Testis (tissue), 2 donors: ENCODE measurements around the gene COL23A1.

ENCODE experiments used
- CTCF ChIP-seq, 3 experiments: fragments of 450-650 bp in 2 of 3; fragments of 200-600 bp in 1 of 3; sonication (generic) in 1 of 3; IDR thresholded peaks; one replicate each; pipeline ENCODE4 v1.5.1; 2016 to 2019; ENCODE audit warnings: antibody characterized with exemption in 3 of 3, mild to moderate bottlenecking in 2 of 3, moderate library complexity in 1 of 3
- POLR2A ChIP-seq: fragments of 450-650 bp; IDR thresholded peaks from one replicate; pipeline ENCODE4 v1.6.1; 2017; ENCODE audit warnings: antibody characterized with exemption, mild to moderate bottlenecking, moderate library complexity

- TF ChIP-seq CTCF (IDR thresholded peaks at IDR 0.05) (no peak), POLR2A (no peak)
Observed at GRCh38 chr5:178426326-178427130, 163.7 kb downstream of the COL23A1 start.
